HG02798 (cell line): ENCODE results near the gene ULK4.

Experiments
- ATAC-seq: cut with Tn5 transposase; IDR thresholded peaks from one replicate; pipeline ENCODE4 v1.9.1; 2021; ENCODE audit warnings: mild to moderate bottlenecking; ENCODE audit not compliant: unreplicated experiment, poor library complexity

ULK4 gene

DNA sequence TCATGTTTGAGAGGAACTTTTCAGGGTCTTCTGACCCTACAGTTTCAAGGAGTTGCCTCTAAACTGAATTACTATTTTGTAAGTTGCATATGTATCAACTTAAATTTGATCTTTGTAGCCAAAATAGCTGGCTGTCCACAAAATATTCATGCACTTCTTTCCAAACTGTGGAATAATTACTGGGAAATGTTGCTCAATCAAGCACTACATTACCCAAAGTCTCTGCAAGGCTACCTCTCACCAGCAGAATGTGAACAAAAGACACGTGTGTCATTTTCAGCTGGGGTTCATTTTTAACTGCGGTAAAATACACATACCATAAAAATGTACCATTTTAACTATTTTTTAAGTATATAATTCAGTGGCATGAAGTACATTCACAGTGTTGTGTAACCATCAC lies 442.2 kb downstream of the ULK4 start:
- no peak for ATAC-seq

GRCh38 chr3:41518626-41519025 lies 443.3 kb downstream of the ULK4 start:
- no peak for ATAC-seq

DNA sequence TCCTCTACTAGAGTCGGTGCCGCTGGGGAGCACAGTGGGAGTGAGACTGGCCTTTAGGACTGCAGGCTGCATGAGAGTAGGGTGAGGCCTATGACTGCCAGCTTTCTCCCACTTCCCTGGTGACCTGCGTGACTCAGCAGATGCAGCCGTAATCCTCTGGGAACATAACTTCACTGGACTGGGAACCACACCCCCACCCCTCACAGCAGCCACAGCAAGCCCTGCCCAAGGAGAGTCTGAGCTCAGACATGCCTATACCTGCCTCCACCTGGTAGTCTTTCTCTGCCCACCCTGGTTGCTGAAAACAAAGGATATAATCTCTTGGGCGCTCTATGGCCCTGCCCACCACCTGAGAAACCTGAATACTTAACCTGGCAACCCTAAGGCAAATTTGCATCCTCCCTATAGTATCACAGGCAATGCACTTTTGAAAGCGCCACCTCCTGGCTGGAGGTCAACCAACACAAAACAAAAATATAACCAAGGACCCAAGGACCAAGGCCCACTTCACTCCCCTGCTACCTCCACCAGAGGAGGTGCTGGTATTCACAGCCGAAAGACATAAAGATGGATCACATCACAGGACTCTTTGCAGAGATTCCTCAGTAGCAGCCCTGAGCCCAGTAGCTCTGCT lies 453.7 kb downstream of the ULK4 start:
- no peak for ATAC-seq

- ATAC-seq, result no peak
These were observed 454.4 kb downstream of the ULK4 start for GRCh38 chr3:41507336-41508062.

GRCh38 chr3:41503998-41504623 lies 457.8 kb downstream of the ULK4 start:
- ATAC-seq, result no peak

DNA sequence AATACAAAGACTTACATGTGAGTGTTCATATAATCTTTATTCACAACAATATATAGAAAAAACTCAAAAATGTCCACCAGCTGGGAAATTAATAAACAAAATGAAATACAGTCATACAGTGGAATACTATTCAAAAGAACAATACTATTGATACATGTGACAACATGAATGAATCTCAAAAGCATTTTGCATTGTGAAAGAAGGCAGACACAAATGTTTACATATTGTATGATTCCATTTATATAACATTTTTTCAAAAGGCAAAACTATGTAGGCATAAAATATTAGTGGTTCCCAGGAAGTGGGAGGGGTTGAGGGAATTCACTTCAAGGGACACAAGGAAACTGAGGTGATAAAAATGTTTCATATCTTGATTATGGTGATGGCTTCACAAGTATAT lies 459.4 kb downstream of the ULK4 start:
- no peak for ATAC-seq

DNA sequence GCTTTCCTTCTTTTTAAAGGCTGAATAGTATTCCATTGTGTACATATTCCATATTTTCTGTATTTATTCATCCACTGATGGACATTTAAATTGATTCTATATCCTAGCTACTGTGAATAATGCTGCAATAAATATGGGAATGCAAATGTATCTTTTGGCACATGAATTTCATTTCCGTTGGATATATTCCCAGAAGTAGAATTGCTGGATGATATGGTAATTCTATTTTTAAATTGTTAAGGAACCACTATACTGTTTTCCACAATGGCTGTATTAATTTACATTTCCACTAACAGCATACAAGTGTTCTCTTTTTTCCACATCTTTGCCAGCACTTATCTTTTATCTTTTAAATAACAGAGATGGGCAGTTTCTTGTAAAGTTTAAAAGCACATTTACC lies 459.9 kb downstream of the ULK4 start:
- ATAC-seq, result no peak

- ATAC-seq, result no peak
These were observed 463.1 kb downstream of the ULK4 start for GRCh38 chr3:41498847-41499246.

GRCh38 chr3:41490360-41490759 lies 471.5 kb downstream of the ULK4 start:
- ATAC-seq, result no peak

- ATAC-seq, result no peak
These were observed 472.7 kb downstream of the ULK4 start for GRCh38 chr3:41489231-41489630.

DNA sequence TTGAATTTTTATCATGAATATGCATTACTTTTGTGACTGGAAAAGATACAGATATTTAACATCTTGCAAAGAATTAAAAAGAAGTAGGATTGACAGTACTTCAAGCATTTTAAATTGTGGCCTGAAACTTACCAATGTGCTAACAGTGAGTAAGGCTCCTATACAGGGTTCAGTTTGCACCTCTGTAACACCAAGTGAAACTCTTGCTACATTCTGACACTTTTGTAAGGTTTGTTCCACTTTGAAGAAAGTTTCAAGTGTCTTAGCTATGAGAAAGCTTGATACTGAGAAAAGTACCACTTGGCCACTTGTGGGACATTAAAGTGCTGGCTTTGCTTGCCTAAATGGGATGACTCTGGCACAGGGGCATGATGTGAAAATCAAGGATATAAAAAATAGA lies 473.4 kb downstream of the ULK4 start:
- no peak for ATAC-seq

DNA sequence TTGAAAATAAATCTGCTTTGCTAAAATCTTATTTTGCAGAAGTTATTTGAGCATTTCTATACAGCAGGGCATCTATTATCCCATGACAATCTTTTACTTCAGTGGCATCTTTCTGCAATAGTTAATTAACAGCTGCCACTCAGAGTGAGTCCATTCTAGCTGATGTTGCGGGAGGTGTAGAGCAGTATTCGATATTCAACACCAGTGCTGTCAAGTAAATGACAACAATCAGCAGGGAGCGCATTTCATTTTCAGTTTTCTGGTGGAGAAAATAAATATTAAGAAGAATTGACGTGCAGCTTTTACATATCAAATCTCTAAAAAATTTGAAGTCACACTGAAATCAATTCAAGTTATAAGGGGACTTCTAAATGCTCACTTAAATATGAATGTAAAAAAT lies 476.4 kb downstream of the ULK4 start:
- no peak for ATAC-seq

DNA sequence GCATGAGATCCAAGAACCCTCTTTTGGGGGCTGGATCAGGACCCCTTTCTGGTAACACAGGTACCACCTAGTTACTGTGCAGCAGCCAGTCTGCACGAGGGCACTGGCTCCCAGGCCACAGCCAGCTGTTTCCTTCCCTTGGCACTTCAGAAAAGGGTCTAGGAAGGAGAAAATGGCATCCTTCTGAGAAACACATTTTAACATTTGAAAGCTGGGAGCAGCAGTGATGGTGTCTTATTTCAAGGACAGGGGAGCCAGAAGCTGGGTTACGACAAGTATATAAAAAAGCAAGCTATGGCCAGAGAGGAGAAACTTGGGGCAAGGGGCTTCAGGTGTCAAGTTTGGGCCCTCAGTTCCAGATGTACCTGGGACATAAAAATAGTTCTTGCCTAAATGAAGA lies 479.8 kb downstream of the ULK4 start:
- ATAC-seq, result no peak

GRCh38 chr3:41478278-41478677 lies 483.6 kb downstream of the ULK4 start:
- no peak for ATAC-seq

DNA sequence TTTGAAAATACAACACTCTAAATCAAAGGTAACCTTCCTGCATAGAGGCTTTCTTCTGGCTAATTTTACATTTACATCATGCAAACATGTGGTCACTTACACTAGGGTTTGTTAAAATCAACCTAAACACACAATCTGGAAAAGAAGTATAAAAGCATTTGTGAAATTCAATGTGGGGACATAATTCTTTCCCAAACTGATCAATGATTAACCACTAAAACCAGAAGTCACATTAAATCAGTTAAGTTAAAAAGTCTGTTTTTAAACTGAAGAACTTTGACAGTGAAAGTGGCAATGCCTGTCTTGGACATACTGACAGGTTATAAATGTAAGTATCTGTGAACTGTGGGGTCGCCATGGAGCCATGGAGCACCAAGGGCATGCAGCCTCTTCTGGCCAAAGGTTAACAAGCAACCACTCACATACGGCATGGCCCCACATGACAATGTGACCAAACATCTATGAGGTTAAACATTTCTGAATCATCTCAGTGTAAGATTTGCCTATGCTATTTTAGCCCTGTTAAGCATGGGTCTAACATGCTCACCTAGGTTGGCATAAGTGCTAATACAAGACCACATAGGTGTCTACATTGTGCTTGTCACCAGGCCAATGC lies 484.4 kb downstream of the ULK4 start:
- ATAC-seq, result no peak

DNA sequence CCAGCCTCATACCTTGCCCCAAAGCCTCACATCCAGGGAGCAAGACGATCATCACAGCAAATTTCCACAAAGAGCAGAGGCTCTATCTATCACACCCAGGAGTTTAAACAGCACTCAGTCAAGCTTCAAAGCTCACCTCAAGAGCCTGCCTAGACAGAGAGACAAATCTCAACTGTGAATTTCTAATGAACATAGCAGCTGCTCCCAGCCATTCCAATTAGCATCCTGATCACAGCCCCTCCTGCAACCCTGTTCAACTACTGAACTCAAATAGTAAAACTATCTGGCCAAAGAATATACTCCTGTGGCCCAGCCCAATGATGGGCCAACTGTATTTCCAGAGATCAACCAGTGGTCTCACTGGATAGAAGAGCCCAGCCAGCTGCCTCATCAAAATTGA lies 492.8 kb downstream of the ULK4 start:
- no peak for ATAC-seq

DNA sequence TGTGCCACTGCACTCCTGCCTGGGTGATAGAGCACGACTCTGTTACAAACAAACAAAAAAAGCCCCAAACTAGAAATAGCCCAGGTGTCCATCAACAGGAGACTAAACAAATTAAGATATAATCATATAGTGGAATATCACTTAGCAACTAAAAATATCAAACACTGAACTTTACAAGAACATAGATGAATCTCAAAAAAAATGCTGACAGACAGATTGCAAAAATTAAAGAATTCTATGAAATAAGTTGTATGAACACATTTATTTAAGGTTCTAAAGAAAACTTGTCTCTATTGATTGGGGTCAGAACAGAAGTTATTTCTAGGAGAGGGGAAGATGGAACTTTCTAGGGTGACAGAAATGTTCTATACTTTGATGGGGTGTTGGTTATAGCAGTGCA lies 494.4 kb downstream of the ULK4 start:
- ATAC-seq, result no peak

DNA sequence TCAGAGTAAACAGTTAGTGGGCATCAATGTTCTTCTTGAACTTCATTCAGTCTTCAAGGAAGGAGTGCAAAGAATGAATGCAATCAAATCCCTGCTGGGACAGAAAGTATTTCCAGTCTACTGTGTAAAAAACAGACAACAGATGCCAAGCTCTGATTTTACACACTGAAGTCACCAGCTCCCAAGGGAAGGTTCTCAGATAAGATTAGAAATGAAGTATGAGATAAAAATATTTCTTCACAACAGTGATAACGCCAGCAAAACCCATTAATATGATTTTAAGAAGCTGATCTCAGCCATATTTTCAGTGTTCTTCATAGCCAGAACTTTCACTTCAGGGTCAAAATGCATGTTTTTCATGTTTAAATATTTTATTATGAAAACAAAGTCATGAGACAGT lies 497.0 kb downstream of the ULK4 start:
- ATAC-seq, result no peak

DNA sequence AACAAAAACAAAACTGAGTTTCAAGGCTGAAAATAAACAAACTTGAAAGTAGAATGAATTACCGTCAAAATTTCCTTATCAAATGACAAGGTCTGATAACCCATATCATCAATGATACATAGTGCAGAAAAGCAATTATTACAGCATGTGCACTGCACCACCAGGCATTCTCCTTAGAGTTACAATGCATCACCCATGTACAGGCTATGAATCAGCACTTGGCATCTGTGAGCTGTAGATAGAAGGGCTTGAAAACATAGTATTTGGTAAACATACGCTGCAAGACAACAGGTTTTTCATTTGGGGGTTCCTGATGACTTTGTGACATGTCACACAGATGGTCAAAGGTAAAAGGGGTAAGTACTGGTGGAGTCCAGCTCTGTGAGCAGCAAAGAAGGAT lies 497.5 kb downstream of the ULK4 start:
- ATAC-seq, result no peak

GRCh38 chr3:41462103-41462691 lies 499.7 kb downstream of the ULK4 start:
- no peak for ATAC-seq

- no peak for ATAC-seq
These were observed 501.2 kb downstream of the ULK4 start for GRCh38 chr3:41460736-41461135.
